Sigmoid colon (tissue), 4 donors: ENCODE results near the gene LINGO4.

Experiments used
- EP300 ChIP-seq, 4 donors: sonication (generic); formaldehyde crosslinking; IDR thresholded peaks; one replicate each; pipeline ENCODE4 v1.6.1; 2017; ENCODE audit warnings: antibody characterized with exemption in 4 of 4
- POLR2AphosphoS5 ChIP-seq, 4 donors: sonication (generic); formaldehyde crosslinking; IDR thresholded peaks; one replicate each; pipeline ENCODE4 v1.6.1; 2017; ENCODE audit warnings: antibody characterized with exemption in 4 of 4
- TF ChIP-seq, protein P1 (sequence below), 4 experiments: fragments of 450-650 bp in 3 of 4; fragments of 200-600 bp in 1 of 4; IDR thresholded peaks; one replicate each; pipeline ENCODE4 v1.5.1; 2016 to 2019; ENCODE audit warnings: antibody characterized with exemption in 4 of 4, mild to moderate bottlenecking in 3 of 4, moderate library complexity in 2 of 4

- no peak for TF ChIP-seq POLR2AphosphoS5 (IDR thresholded peaks at IDR 0.05)
- TF ChIP-seq, protein P1, sequence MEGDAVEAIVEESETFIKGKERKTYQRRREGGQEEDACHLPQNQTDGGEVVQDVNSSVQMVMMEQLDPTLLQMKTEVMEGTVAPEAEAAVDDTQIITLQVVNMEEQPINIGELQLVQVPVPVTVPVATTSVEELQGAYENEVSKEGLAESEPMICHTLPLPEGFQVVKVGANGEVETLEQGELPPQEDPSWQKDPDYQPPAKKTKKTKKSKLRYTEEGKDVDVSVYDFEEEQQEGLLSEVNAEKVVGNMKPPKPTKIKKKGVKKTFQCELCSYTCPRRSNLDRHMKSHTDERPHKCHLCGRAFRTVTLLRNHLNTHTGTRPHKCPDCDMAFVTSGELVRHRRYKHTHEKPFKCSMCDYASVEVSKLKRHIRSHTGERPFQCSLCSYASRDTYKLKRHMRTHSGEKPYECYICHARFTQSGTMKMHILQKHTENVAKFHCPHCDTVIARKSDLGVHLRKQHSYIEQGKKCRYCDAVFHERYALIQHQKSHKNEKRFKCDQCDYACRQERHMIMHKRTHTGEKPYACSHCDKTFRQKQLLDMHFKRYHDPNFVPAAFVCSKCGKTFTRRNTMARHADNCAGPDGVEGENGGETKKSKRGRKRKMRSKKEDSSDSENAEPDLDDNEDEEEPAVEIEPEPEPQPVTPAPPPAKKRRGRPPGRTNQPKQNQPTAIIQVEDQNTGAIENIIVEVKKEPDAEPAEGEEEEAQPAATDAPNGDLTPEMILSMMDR (IDR thresholded peaks at IDR 0.05), result no peak
- no peak for TF ChIP-seq EP300 (IDR thresholded peaks at IDR 0.05)
Observed at GRCh38 chr1:151834239-151834638, 29.0 kb upstream of the LINGO4 start.
